GM12878 (cell line): Measurements from ENCODE around the gene PLEKHM3. TPM values are rescaled to one million over a fixed set of nuclear protein-coding genes. Genes with fewer than 3 reads are reported as not detected.

ENCODE experiments used
- ATAC-seq: fragments of 200-7000 bp; cut with Tn5 transposase; 3 replicates; pipeline ENCODE4 v1.9.1; 2020; ENCODE audit warnings: mild to moderate bottlenecking, moderate library complexity
- BruUV-seq: library from RNA; stranded (reverse); fragments of 400-500 nt; replicated peaks from 2 replicates; lab custom pipeline; 2021; lab: Mats Ljungman, UMichigan
- CTCF ChIA-PET: fragments of 300-600 bp; sonication (Branson Sonifier 250); formaldehyde crosslinking; extraction: SDS; loops from one replicate; lab custom pipeline; 2021; ENCODE audit warnings: inconsistent platforms; lab: Yijun Ruan, JAX
- POLR2A ChIA-PET: fragments of 350-600 bp; formaldehyde crosslinking; extraction: SDS; loops from one replicate; lab custom pipeline; 2021; ENCODE audit warnings: inconsistent platforms; lab: Charles Lee
- RAD21 ChIA-PET: fragments of 300-600 bp; sonication (Branson Sonifier 250); formaldehyde crosslinking; loops from one replicate; lab custom pipeline; 2023; ENCODE audit warnings: antibody characterized with exemption; ENCODE audit not compliant: unreplicated experiment; lab: Charles Lee
- SMC1A ChIA-PET: fragments of 300-600 bp; sonication (Branson Sonifier 250); formaldehyde crosslinking; loops from one replicate; lab custom pipeline; 2023; ENCODE audit not compliant: unreplicated experiment, uncharacterized antibody; lab: Charles Lee
- DNase-seq: peaks from one replicate; pipeline ENCODE4 v3.0.0-alpha.2; 2011; ENCODE audit warnings: low read depth, low spot score
- FAIRE-seq: peaks from 3 replicates; lab custom pipeline; 2011; peaks lifted over from hg19 to GRCh38; lab: Jason Lieb, UNC
- H2AFZ ChIP-seq: 2 replicates; pipeline ENCODE4 v1.6.0; 2011; ENCODE audit warnings: low read depth, low read length, control low read depth; ENCODE audit not compliant: control insufficient read depth
- H3K27ac ChIP-seq: 2 replicates; pipeline ENCODE4 v1.5.1; 2011; ENCODE audit warnings: control low read depth; ENCODE audit not compliant: control insufficient read depth, insufficient read depth
- H3K27me3 ChIP-seq, 2 experiments: replicated peaks in 1 of 2; 2 replicates each; pipeline versions ENCODE4 v1.6.0 to v1.6.1; 2011; ENCODE audit warnings: low read length in 1 of 2; ENCODE audit not compliant: control insufficient read depth in 2 of 2, insufficient read depth in 2 of 2
- H3K36me3 ChIP-seq, 2 experiments: 2 replicates each; pipeline ENCODE4 v1.5.1; 2011; ENCODE audit warnings: low read length in 1 of 2; ENCODE audit not compliant: control insufficient read depth in 2 of 2, insufficient read depth in 2 of 2
- H3K4me1 ChIP-seq: 2 replicates; pipeline ENCODE4 v1.6.1; 2011; ENCODE audit warnings: mild to moderate bottlenecking, low read length, moderate library complexity, mixed read lengths; ENCODE audit not compliant: control insufficient read depth, insufficient read depth
- H3K4me2 ChIP-seq: 2 replicates; pipeline ENCODE4 v1.6.0; 2011; ENCODE audit warnings: control low read depth; ENCODE audit not compliant: control insufficient read depth, insufficient read depth
- H3K4me3 ChIP-seq: fragments of 200-600 bp; sonication (generic); 2 replicates; pipeline ENCODE4 v1.5.1; 2016
- H3K79me2 ChIP-seq: 2 replicates; pipeline ENCODE4 v1.6.0; 2011; ENCODE audit warnings: low read length; ENCODE audit not compliant: control insufficient read depth, insufficient read depth
- H3K9ac ChIP-seq: 2 replicates; pipeline ENCODE4 v1.8.0; 2011; ENCODE audit warnings: low read length, control low read depth, mixed read lengths; ENCODE audit not compliant: control insufficient read depth, insufficient read depth
- H3K9me3 ChIP-seq: replicated peaks from 3 replicates; pipeline ENCODE4 v1.5.1; 2011; ENCODE audit warnings: mild to moderate bottlenecking, low read length; ENCODE audit not compliant: control insufficient read depth, insufficient read depth
- H4K20me1 ChIP-seq: 2 replicates; pipeline ENCODE4 v1.6.0; 2011; ENCODE audit not compliant: control insufficient read depth, insufficient read depth
- MLLT1 ChIP-seq: fragments of 450-650 bp; IDR thresholded peaks from 2 replicates; pipeline ENCODE4 v1.6.1; 2016; ENCODE audit warnings: mild to moderate bottlenecking
- MTA3 ChIP-seq: IDR thresholded peaks from 2 replicates; pipeline ENCODE4 v1.6.1; 2012; ENCODE audit warnings: low read length, inconsistent platforms, borderline replicate concordance
- MYC ChIP-seq: IDR thresholded peaks from 2 replicates; pipeline ENCODE4 v1.6.1; 2011; ENCODE audit warnings: mild to moderate bottlenecking, low read length, moderate library complexity, inconsistent platforms; ENCODE audit not compliant: insufficient read depth, insufficient replicate concordance, insufficient read length, severe bottlenecking
- PKNOX1 ChIP-seq: fragments of 450-650 bp; IDR thresholded peaks from 2 replicates; pipeline ENCODE4 v1.6.1; 2016; ENCODE audit warnings: mild to moderate bottlenecking
- POLR2A ChIP-seq: IDR thresholded peaks from 2 replicates; pipeline ENCODE4 v1.6.1; 2011; ENCODE audit warnings: low read depth, mild to moderate bottlenecking, low read length
- RCOR1 ChIP-seq: conservative IDR thresholded peaks from 2 replicates; pipeline ENCODE4 v1.6.1; 2012; ENCODE audit warnings: low read depth, low read length, improper control_type of control experiment
- RFX5 ChIP-seq: IDR thresholded peaks from 2 replicates; pipeline ENCODE4 v1.6.1; 2011; ENCODE audit warnings: low read depth, low read length, improper control_type of control experiment
- RUNX3 ChIP-seq: IDR thresholded peaks from 2 replicates; pipeline ENCODE4 v1.6.1; 2012; ENCODE audit warnings: low read length, inconsistent platforms
- SIX5 ChIP-seq: IDR thresholded peaks from 2 replicates; pipeline ENCODE4 v1.6.1; 2011; ENCODE audit warnings: mild to moderate bottlenecking, low read depth, low read length, moderate library complexity; ENCODE audit not compliant: severe bottlenecking
- YBX1 ChIP-seq: fragments of 450-650 bp; IDR thresholded peaks from 2 replicates; pipeline ENCODE4 v1.6.1; 2016; ENCODE audit warnings: antibody characterized with exemption
- WGBS: methylation state at CpG from one replicate; pipeline ENCODE4 v1.1.6; 2016; ENCODE audit warnings: low lambda C conversion rate; ENCODE audit not compliant: insufficient replicate concordance, insufficient coverage; ENCODE audit errors: missing lambda C conversion rate; 5-methylcytosine and 5-hydroxymethylcytosine counted together
- in situ Hi-C: fragments of 300-500 bp; cut with MboI; formaldehyde crosslinking; loops from 9 replicates; pipeline ENCODE4 v1.14.3; 2018; ENCODE audit warnings: mixed read lengths
- intact Hi-C: fragments of 100-400 bp; cut with micrococcal nuclease; formaldehyde crosslinking; loops from one replicate; pipeline ENCODE4 v1.14.2; 2022; ENCODE audit not compliant: unreplicated experiment
- polyA plus RNA-seq, 11 experiments: library from polyadenylated mRNA; depleted of rRNA in 4 of 11; unstranded in 6 of 11; stranded (reverse) in 5 of 11; fragments of >200 nt; fragmentation: Nextera tagmentation in 4 of 11; fragmentation: Illumina TruSeq in 1 of 11; extraction: Ambion mirVana in 4 of 11; extraction: Trizol in 1 of 11; gene quantifications; 1 replicate in 1 of 11; 2 replicates in 10 of 11; pipeline versions ENCODE4 v1.2.1 to v1.2.3, GENCODE V29; 2011 to 2016; ENCODE audit warnings: inconsistent platforms in 2 of 11, missing spikeins in 2 of 11, low read depth in 1 of 11
- total RNA-seq, 4 experiments: library from RNA; depleted of rRNA in 3 of 4; stranded (reverse); fragments of >200 nt in 3 of 4; fragmentation: Illumina TruSeq in 1 of 4; extraction: Trizol in 1 of 4; gene quantifications; 2 replicates each; pipeline versions ENCODE4 v1.2.1 to v1.2.3, GENCODE V29; 2013 to 2021
- TF ChIP-seq, protein P1 (sequence below): fragments of 450-650 bp; IDR thresholded peaks from 2 replicates; pipeline ENCODE4 v1.6.1; 2017; ENCODE audit warnings: mild to moderate bottlenecking, moderate library complexity

The PLEKHM3 gene
- total and polyA plus RNA-seq, 10 of the 15 experiments (the other 5 are each of a cell fraction or from before 2014, with no cell fraction given) = 1.4 to 5.6 (median 3.0) TPM

DNA sequence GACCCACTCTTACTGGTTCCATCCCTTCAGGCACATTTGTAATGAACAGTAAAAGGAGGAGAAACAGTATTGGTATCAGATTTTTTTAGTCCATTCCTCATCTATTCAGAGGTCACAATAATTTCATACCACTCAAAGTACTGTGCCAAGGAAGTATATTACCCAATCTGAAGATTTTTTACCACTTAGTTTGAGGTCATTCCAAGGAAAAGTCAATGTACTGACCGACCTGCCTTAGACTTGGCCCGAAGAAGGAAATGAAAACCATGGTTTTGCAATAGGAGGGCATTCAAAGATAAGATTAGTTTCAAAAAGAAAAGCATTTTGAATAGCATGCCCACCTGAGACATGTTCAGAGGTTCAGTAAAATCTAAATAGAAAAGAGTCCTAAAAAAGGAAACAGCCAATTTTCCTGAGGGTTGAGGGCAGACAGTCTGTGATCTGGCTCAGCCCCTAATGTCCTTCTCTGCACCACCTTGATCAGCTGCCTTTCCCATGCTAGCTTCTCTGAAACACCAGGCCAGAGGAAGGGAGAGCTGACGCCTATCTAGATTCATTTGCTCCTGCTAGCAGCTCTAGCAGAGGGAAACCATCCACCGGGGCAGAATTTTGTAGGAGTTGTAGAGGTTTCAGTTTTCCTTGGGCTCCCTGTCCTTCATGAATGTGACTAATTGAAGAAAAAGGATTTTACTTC is 148.3 kb downstream of the PLEKHM3 start:
- ChIA-PET SMC1A (interaction anchor here (0.7 to 1.2 kb wide), 2 partner anchors 9 to 12 kb away, joined by 4 read pairs; no protein-coding TSS in a partner anchor), CTCF (interaction anchor here (0.8 to 1.0 kb wide), 3 partner anchors 8 to 96 kb away, joined by 3 to 4 read pairs (median 3); no protein-coding TSS in a partner anchor), RAD21 (interaction anchor here (0.6 to 1.2 kb wide), 2 partner anchors 8 to 93 kb away, joined by 3 read pairs; no protein-coding TSS in a partner anchor), POLR2A (interaction anchor here (0.6 kb wide), 1 partner anchor 155 kb away, joined by 4 read pairs; no protein-coding TSS in a partner anchor)
- DNase-seq (no peak), ATAC-seq (no peak), FAIRE-seq (no peak)
- Histone ChIP-seq H3K9me3 (no peaks in the 10 kb centered on the region), H3K4me2 (no peak overlapping the region), H3K27me3 (no peaks in the 10 kb centered on the region), H3K4me1 (no peaks in the 10 kb centered on the region), H3K79me2 (no peaks in the 10 kb centered on the region), H3K9ac (no peak overlapping the region), H3K36me3 (no peaks in the 10 kb centered on the region), H2AFZ (no peak overlapping the region), H4K20me1 (no peaks in the 10 kb centered on the region), H3K27ac (no peak overlapping the region), H3K4me3 (no peak overlapping the region)
- BruUV-seq = no TSS peak
- WGBS = 85% methylated on average over 4 of the region's 4 CpGs
- intact Hi-C loops (no loop called here), in situ Hi-C loops (no loop called here)
- TF ChIP-seq RCOR1 (no peak), SIX5 (no peak), MYC (no peak), MTA3 (no peak), RUNX3 (no peak), POLR2A (no peak), MLLT1 (no peak), YBX1 (no peak), PKNOX1 (no peak), RFX5 (no peak)
- TF ChIP-seq, protein P1, sequence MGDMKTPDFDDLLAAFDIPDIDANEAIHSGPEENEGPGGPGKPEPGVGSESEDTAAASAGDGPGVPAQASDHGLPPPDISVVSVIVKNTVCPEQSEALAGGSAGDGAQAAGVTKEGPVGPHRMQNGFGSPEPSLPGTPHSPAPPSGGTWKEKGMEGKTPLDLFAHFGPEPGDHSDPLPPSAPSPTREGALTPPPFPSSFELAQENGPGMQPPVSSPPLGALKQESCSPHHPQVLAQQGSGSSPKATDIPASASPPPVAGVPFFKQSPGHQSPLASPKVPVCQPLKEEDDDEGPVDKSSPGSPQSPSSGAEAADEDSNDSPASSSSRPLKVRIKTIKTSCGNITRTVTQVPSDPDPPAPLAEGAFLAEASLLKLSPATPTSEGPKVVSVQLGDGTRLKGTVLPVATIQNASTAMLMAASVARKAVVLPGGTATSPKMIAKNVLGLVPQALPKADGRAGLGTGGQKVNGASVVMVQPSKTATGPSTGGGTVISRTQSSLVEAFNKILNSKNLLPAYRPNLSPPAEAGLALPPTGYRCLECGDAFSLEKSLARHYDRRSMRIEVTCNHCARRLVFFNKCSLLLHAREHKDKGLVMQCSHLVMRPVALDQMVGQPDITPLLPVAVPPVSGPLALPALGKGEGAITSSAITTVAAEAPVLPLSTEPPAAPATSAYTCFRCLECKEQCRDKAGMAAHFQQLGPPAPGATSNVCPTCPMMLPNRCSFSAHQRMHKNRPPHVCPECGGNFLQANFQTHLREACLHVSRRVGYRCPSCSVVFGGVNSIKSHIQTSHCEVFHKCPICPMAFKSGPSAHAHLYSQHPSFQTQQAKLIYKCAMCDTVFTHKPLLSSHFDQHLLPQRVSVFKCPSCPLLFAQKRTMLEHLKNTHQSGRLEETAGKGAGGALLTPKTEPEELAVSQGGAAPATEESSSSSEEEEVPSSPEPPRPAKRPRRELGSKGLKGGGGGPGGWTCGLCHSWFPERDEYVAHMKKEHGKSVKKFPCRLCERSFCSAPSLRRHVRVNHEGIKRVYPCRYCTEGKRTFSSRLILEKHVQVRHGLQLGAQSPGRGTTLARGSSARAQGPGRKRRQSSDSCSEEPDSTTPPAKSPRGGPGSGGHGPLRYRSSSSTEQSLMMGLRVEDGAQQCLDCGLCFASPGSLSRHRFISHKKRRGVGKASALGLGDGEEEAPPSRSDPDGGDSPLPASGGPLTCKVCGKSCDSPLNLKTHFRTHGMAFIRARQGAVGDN = no peak
